Mesenchymal stem cell (in vitro differentiated cells and primary cell): Measurements from ENCODE around the gene LRP1.

ENCODE experiments used
- DNase-seq: peaks from one replicate; pipeline ENCODE4 v3.0.0-alpha.2; 2013
- H2AFZ ChIP-seq: one replicate; pipeline ENCODE4 v1.6.1; 2013; ENCODE audit warnings: low read depth, mild to moderate bottlenecking, control low read depth, inconsistent platforms, low read length, moderate library complexity
- H2AK5ac ChIP-seq: 2 replicates; pipeline ENCODE4 v1.6.1; 2013; ENCODE audit warnings: low read length, moderate library complexity, mild to moderate bottlenecking, inconsistent platforms; ENCODE audit not compliant: severe bottlenecking
- H2BK120ac ChIP-seq: one replicate; pipeline ENCODE4 v1.6.1; 2013; ENCODE audit warnings: low read depth, mild to moderate bottlenecking, inconsistent platforms, low read length, moderate library complexity
- H2BK12ac ChIP-seq, 2 experiments: one replicate each; pipeline ENCODE4 v1.6.1; 2013; ENCODE audit warnings: inconsistent platforms in 2 of 2, low read length in 2 of 2, mild to moderate bottlenecking in 2 of 2, moderate library complexity in 2 of 2, control low read depth in 1 of 2
- H2BK15ac ChIP-seq: one replicate; pipeline ENCODE4 v1.6.1; 2013; ENCODE audit warnings: mild to moderate bottlenecking, low read depth, inconsistent platforms; ENCODE audit not compliant: poor library complexity, severe bottlenecking
- H2BK5ac ChIP-seq: 2 replicates; pipeline ENCODE4 v1.6.1; 2013; ENCODE audit warnings: low read depth, mild to moderate bottlenecking, low read length, control low read depth, inconsistent platforms; ENCODE audit not compliant: poor library complexity, severe bottlenecking
- H3K14ac ChIP-seq, 2 experiments: one replicate each; pipeline ENCODE4 v1.6.1; 2013; ENCODE audit warnings: inconsistent platforms in 2 of 2, low read length in 2 of 2, control low read depth in 1 of 2, mild to moderate bottlenecking in 1 of 2, moderate library complexity in 1 of 2
- H3K18ac ChIP-seq, 2 experiments: one replicate each; pipeline ENCODE4 v1.6.1; 2013; ENCODE audit warnings: inconsistent platforms in 2 of 2, low read length in 2 of 2, control low read depth in 1 of 2, low read depth in 1 of 2, mild to moderate bottlenecking in 1 of 2
- H3K23ac ChIP-seq, 2 experiments: one replicate each; pipeline ENCODE4 v1.6.1; 2013; ENCODE audit warnings: inconsistent platforms in 2 of 2, low read length in 2 of 2, mild to moderate bottlenecking in 2 of 2, moderate library complexity in 2 of 2, control low read depth in 1 of 2
- H3K27ac ChIP-seq: 2 replicates; pipeline ENCODE4 v1.5.1; 2013; ENCODE audit warnings: mild to moderate bottlenecking, moderate library complexity, low read length, control low read depth, inconsistent platforms; ENCODE audit not compliant: poor library complexity, severe bottlenecking
- H3K27me3 ChIP-seq, 2 experiments: 2 replicates each; pipeline versions ENCODE4 v1.6.1 to v1.7.0; 2013; ENCODE audit warnings: low read length in 2 of 2, mild to moderate bottlenecking in 2 of 2, moderate library complexity in 2 of 2, control low read depth in 1 of 2, inconsistent platforms in 1 of 2; ENCODE audit not compliant: control insufficient read depth in 1 of 2, insufficient read depth in 1 of 2
- H3K36me3 ChIP-seq, 2 experiments: 2 replicates each; pipeline versions ENCODE4 v1.6.1 to v1.7.0; 2013; ENCODE audit warnings: low read length in 2 of 2, control low read depth in 1 of 2, inconsistent platforms in 1 of 2, low read depth in 1 of 2, mild to moderate bottlenecking in 1 of 2; ENCODE audit not compliant: insufficient read depth in 2 of 2, control insufficient read depth in 1 of 2
- H3K4ac ChIP-seq, 2 experiments: one replicate each; pipeline ENCODE4 v1.6.1; 2013; ENCODE audit warnings: inconsistent platforms in 2 of 2, low read length in 2 of 2, mild to moderate bottlenecking in 2 of 2, moderate library complexity in 2 of 2, control low read depth in 1 of 2, low read depth in 1 of 2
- H3K4me1 ChIP-seq: 2 replicates; pipeline ENCODE4 v1.6.1; 2013; ENCODE audit warnings: low read depth, low read length, control low read depth; ENCODE audit not compliant: control insufficient read depth, insufficient read depth
- H3K4me2 ChIP-seq: 2 replicates; pipeline ENCODE4 v1.6.1; 2013; ENCODE audit warnings: low read length, mild to moderate bottlenecking, inconsistent platforms; ENCODE audit not compliant: poor library complexity, severe bottlenecking
- H3K4me3 ChIP-seq, 2 experiments: 2 replicates each; pipeline versions ENCODE4 v1.5.1 to v1.7.0; 2013; ENCODE audit warnings: low read length in 2 of 2, mild to moderate bottlenecking in 2 of 2, control low read depth in 1 of 2, low read depth in 1 of 2; ENCODE audit not compliant: insufficient read depth in 1 of 2
- H3K79me1 ChIP-seq: replicated peaks from 2 replicates; pipeline ENCODE4 v1.6.1; 2013; ENCODE audit warnings: mild to moderate bottlenecking, control low read depth, low read length, inconsistent platforms; ENCODE audit not compliant: poor library complexity, severe bottlenecking
- H3K9ac ChIP-seq: 2 replicates; pipeline ENCODE4 v1.7.0; 2013; ENCODE audit warnings: mild to moderate bottlenecking, low read length, moderate library complexity
- H3K9me3 ChIP-seq: 2 replicates; pipeline ENCODE4 v1.7.0; 2013; ENCODE audit warnings: mild to moderate bottlenecking, low read length; ENCODE audit not compliant: control insufficient read depth
- H4K8ac ChIP-seq: one replicate; pipeline ENCODE4 v1.6.1; 2013; ENCODE audit warnings: inconsistent platforms, mild to moderate bottlenecking, low read length, moderate library complexity
- H4K91ac ChIP-seq: one replicate; pipeline ENCODE4 v1.6.1; 2013; ENCODE audit warnings: mild to moderate bottlenecking, low read length, inconsistent platforms
- WGBS: methylation state at CpG from one replicate; pipeline ENCODE4 v1.1.7; 2013; ENCODE audit warnings: mixed read lengths; 5-methylcytosine and 5-hydroxymethylcytosine counted together

The LRP1 gene

GRCh38 chr12:57224973-57225679 is 96.8 kb downstream of the LRP1 start:
- no peaks in the 10 kb centered on the region for H3K36me3 ChIP-seq
- H3K4me3 ChIP-seq = no peak overlapping the region
- H3K18ac ChIP-seq = peak overlapping the region in 1 of 2 experiments; percentile 17
- 13% methylated on average over 61 of the region's 61 CpGs for WGBS
- DNase-seq = peak; percentile 38
- no peaks in the 10 kb centered on the region for H3K9me3 ChIP-seq
- no peak overlapping the region for H3K9ac ChIP-seq
- H3K14ac ChIP-seq = no peak overlapping the region
- H3K4ac ChIP-seq = peak overlapping the region in 1 of 2 experiments; percentile 24
- no peaks in the 10 kb centered on the region for H3K79me1 ChIP-seq
- H2BK15ac ChIP-seq = peak overlapping the region; percentile 77
- H2BK120ac ChIP-seq = no peak overlapping the region
- no peak overlapping the region for H2AK5ac ChIP-seq
- H2BK5ac ChIP-seq = no peak overlapping the region
- H3K27me3 ChIP-seq = peaks cover 42 to 75% of the 10 kb centered on the region in 2 experiments
- no peak overlapping the region for H3K23ac ChIP-seq
- H3K4me2 ChIP-seq = no peak overlapping the region
- peak overlapping the region; percentile 61 for H4K91ac ChIP-seq
- H4K8ac ChIP-seq = peak overlapping the region; percentile 59
- peaks cover 26% of the 10 kb centered on the region for H3K4me1 ChIP-seq
- no peak overlapping the region for H3K27ac ChIP-seq
- H2AFZ ChIP-seq = no peak overlapping the region
- H2BK12ac ChIP-seq = no peak overlapping the region

GRCh38 chr12:57225680-57226210 is 97.5 kb downstream of the LRP1 start:
- Histone ChIP-seq H3K36me3 (no peaks in the 10 kb centered on the region), H3K27ac (no peak overlapping the region), H3K9ac (no peak overlapping the region), H2BK15ac (peak overlapping the region; percentile 77), H3K18ac (no peak overlapping the region), H2BK12ac (no peak overlapping the region), H3K23ac (no peak overlapping the region), H2AFZ (no peak overlapping the region), H3K27me3 (peaks cover 38 to 71% of the 10 kb centered on the region in 2 experiments), H4K91ac (no peak overlapping the region), H3K4me3 (no peak overlapping the region), H4K8ac (no peak overlapping the region), H3K14ac (no peak overlapping the region), H2AK5ac (no peak overlapping the region), H3K4me2 (no peak overlapping the region), H3K79me1 (no peaks in the 10 kb centered on the region), H2BK120ac (no peak overlapping the region), H3K9me3 (no peaks in the 10 kb centered on the region), H3K4ac (peak overlapping the region in 1 of 2 experiments; percentile 24), H2BK5ac (no peak overlapping the region), H3K4me1 (peaks cover 32% of the 10 kb centered on the region)
- DNase-seq = no peak
- 28% methylated on average over 18 of the region's 18 CpGs for WGBS

GRCh38 chr12:57226588-57227314 is 98.5 kb downstream of the LRP1 start:
- no peak overlapping the region for H3K9ac ChIP-seq
- no peak overlapping the region for H3K4ac ChIP-seq
- peak overlapping the region; percentile 32 to 58 for H3K4me3 ChIP-seq
- H2BK120ac ChIP-seq = no peak overlapping the region
- H2BK5ac ChIP-seq = no peak overlapping the region
- peaks cover 7 to 9% of the 10 kb centered on the region in 2 experiments for H3K36me3 ChIP-seq
- no peak overlapping the region for H3K14ac ChIP-seq
- H2BK12ac ChIP-seq = peak overlapping the region in 1 of 2 experiments; percentile 49
- WGBS = 8% methylated on average over 22 of the region's 35 CpGs
- peak overlapping the region in 1 of 2 experiments; percentile 13 for H3K23ac ChIP-seq
- peak overlapping the region; percentile 16 for H4K91ac ChIP-seq
- peaks cover 6% of the 10 kb centered on the region for H3K79me1 ChIP-seq
- no peak overlapping the region for H2AFZ ChIP-seq
- H2AK5ac ChIP-seq = no peak overlapping the region
- DNase-seq = no peak
- peak overlapping the region in 1 of 2 experiments; percentile 55 for H3K18ac ChIP-seq
- peaks cover 28 to 60% of the 10 kb centered on the region in 2 experiments for H3K27me3 ChIP-seq
- H3K4me1 ChIP-seq = peaks cover 36% of the 10 kb centered on the region
- no peak overlapping the region for H3K27ac ChIP-seq
- H2BK15ac ChIP-seq = no peak overlapping the region
- H3K9me3 ChIP-seq = no peaks in the 10 kb centered on the region
- H4K8ac ChIP-seq = peak overlapping the region; percentile 43
- H3K4me2 ChIP-seq = peak overlapping the region; percentile 33
